ENCODE measurements around the gene AFF1.

Gene AFF1

GRCh38 chr4:86948276-86948675 is 13.5 kb downstream of the AFF1 start:
- TF ChIP-seq TEAD4 (IDR thresholded peaks at IDR 0.05) = no peak
- TF ChIP-seq YY1 (IDR thresholded peaks at IDR 0.05; ENCODE audit: low read depth) = no peak
- TF ChIP-seq RAD21 (IDR thresholded peaks at IDR 0.05; ENCODE audit: low read depth) = no peak
- no peak for TF ChIP-seq EGR1 (IDR thresholded peaks at IDR 0.05)
- no peak for TF ChIP-seq TAF1 (IDR thresholded peaks at IDR 0.05; ENCODE audit: low read depth)
- TF ChIP-seq TCF12 (IDR thresholded peaks at IDR 0.05; ENCODE audit: low read depth) = no peak
- no peak for TF ChIP-seq CREB1 (IDR thresholded peaks at IDR 0.05; ENCODE audit: low read depth)
- no peak for TF ChIP-seq ZBTB7A (IDR thresholded peaks at IDR 0.05; ENCODE audit: low read depth)
- TF ChIP-seq USF1 (IDR thresholded peaks at IDR 0.05) = no peak
- no peak for TF ChIP-seq EP300 (IDR thresholded peaks at IDR 0.05; ENCODE audit: borderline replicate concordance)
- no peak for TF ChIP-seq CEBPB (IDR thresholded peaks at IDR 0.05)
- TF ChIP-seq MAX (IDR thresholded peaks at IDR 0.05) = no peak
- TF ChIP-seq FOXM1 (IDR thresholded peaks at IDR 0.05; ENCODE audit: borderline replicate concordance, low read depth) = no peak
- TF ChIP-seq, protein P1, sequence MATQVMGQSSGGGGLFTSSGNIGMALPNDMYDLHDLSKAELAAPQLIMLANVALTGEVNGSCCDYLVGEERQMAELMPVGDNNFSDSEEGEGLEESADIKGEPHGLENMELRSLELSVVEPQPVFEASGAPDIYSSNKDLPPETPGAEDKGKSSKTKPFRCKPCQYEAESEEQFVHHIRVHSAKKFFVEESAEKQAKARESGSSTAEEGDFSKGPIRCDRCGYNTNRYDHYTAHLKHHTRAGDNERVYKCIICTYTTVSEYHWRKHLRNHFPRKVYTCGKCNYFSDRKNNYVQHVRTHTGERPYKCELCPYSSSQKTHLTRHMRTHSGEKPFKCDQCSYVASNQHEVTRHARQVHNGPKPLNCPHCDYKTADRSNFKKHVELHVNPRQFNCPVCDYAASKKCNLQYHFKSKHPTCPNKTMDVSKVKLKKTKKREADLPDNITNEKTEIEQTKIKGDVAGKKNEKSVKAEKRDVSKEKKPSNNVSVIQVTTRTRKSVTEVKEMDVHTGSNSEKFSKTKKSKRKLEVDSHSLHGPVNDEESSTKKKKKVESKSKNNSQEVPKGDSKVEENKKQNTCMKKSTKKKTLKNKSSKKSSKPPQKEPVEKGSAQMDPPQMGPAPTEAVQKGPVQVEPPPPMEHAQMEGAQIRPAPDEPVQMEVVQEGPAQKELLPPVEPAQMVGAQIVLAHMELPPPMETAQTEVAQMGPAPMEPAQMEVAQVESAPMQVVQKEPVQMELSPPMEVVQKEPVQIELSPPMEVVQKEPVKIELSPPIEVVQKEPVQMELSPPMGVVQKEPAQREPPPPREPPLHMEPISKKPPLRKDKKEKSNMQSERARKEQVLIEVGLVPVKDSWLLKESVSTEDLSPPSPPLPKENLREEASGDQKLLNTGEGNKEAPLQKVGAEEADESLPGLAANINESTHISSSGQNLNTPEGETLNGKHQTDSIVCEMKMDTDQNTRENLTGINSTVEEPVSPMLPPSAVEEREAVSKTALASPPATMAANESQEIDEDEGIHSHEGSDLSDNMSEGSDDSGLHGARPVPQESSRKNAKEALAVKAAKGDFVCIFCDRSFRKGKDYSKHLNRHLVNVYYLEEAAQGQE (IDR thresholded peaks at IDR 0.05; ENCODE audit: low read depth) = no peak
- TF ChIP-seq NFIC (IDR thresholded peaks at IDR 0.05) = no peak

DNA sequence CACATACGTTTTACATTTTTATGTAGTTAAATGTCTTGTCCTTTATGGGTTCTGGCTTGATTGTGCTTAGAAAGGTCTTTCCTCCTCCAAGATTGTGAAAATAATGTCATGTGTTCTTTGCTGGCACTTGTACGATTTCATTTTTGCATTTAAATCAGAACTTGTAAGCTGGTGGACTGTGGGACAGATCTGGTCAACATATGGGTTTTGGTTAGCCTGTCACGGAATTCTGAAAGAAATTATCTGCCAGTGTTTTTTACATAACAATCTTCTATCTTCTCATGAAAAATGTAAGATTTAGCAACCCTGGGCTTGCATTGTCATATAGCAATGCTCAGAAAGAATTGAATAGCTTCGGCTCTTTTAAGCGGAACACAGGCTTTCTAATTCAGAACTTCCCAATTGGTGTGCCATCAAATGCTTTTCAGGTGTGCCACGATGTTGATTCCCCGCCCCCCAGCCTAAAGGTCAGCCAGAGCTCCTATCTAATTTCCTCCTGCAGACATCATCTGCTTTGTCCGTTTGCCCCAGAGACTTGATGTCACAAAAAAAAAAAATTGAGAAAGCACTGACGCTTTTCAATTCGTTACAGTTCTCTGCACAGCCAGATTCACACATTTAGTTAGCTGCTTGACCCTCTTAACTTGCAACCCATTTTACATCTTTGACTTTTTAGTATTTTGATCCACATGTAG is 16.2 kb downstream of the AFF1 start:
- TF ChIP-seq, protein P1 (IDR thresholded peaks at IDR 0.05; ENCODE audit: low read depth) = no peak
- TF ChIP-seq CEBPB (IDR thresholded peaks at IDR 0.05) (no peak), ZBTB7A (IDR thresholded peaks at IDR 0.05; ENCODE audit: low read depth) (no peak), EP300 (IDR thresholded peaks at IDR 0.05; ENCODE audit: borderline replicate concordance) (no peak), TEAD4 (IDR thresholded peaks at IDR 0.05) (no peak), YY1 (IDR thresholded peaks at IDR 0.05; ENCODE audit: low read depth) (no peak), CREB1 (IDR thresholded peaks at IDR 0.05; ENCODE audit: low read depth) (no peak), NFIC (IDR thresholded peaks at IDR 0.05) (no peak), MAX (IDR thresholded peaks at IDR 0.05) (no peak), TAF1 (IDR thresholded peaks at IDR 0.05; ENCODE audit: low read depth) (no peak), FOXM1 (IDR thresholded peaks at IDR 0.05; ENCODE audit: borderline replicate concordance, low read depth) (no peak), USF1 (IDR thresholded peaks at IDR 0.05) (no peak), EGR1 (IDR thresholded peaks at IDR 0.05) (no peak), TCF12 (IDR thresholded peaks at IDR 0.05; ENCODE audit: low read depth) (no peak), RAD21 (IDR thresholded peaks at IDR 0.05; ENCODE audit: low read depth) (no peak)

- TF ChIP-seq USF1 (IDR thresholded peaks at IDR 0.05) (no peak), TEAD4 (IDR thresholded peaks at IDR 0.05) (no peak), ZBTB7A (IDR thresholded peaks at IDR 0.05; ENCODE audit: low read depth) (no peak), TAF1 (IDR thresholded peaks at IDR 0.05; ENCODE audit: low read depth) (no peak), CEBPB (IDR thresholded peaks at IDR 0.05) (no peak), MAX (IDR thresholded peaks at IDR 0.05) (no peak), NFIC (IDR thresholded peaks at IDR 0.05) (no peak), YY1 (IDR thresholded peaks at IDR 0.05; ENCODE audit: low read depth) (no peak), FOXM1 (IDR thresholded peaks at IDR 0.05; ENCODE audit: borderline replicate concordance, low read depth) (no peak), CREB1 (IDR thresholded peaks at IDR 0.05; ENCODE audit: low read depth) (no peak), EGR1 (IDR thresholded peaks at IDR 0.05) (no peak), EP300 (IDR thresholded peaks at IDR 0.05; ENCODE audit: borderline replicate concordance) (no peak), RAD21 (IDR thresholded peaks at IDR 0.05; ENCODE audit: low read depth) (no peak), TCF12 (IDR thresholded peaks at IDR 0.05; ENCODE audit: low read depth) (no peak)
- TF ChIP-seq, protein P1 (IDR thresholded peaks at IDR 0.05; ENCODE audit: low read depth) = no peak
Measured at GRCh38 chr4:86955888-86956451, 21.2 kb downstream of the AFF1 start.
